Measurements from ENCODE around the gene TRNT1. TPM values are rescaled to one million over a fixed set of nuclear protein-coding genes. Genes with fewer than 3 reads are reported as not detected.
A peak's percentile ranks its signal among the peaks of the same experiment; 100 is the strongest.

The TRNT1 gene
- total RNA-seq, 3 donors from 2014 or later (not counting 1 experiment from before 2014, with no cell fraction given): 33.3 to 41.9 (median 36.6) TPM

DNA sequence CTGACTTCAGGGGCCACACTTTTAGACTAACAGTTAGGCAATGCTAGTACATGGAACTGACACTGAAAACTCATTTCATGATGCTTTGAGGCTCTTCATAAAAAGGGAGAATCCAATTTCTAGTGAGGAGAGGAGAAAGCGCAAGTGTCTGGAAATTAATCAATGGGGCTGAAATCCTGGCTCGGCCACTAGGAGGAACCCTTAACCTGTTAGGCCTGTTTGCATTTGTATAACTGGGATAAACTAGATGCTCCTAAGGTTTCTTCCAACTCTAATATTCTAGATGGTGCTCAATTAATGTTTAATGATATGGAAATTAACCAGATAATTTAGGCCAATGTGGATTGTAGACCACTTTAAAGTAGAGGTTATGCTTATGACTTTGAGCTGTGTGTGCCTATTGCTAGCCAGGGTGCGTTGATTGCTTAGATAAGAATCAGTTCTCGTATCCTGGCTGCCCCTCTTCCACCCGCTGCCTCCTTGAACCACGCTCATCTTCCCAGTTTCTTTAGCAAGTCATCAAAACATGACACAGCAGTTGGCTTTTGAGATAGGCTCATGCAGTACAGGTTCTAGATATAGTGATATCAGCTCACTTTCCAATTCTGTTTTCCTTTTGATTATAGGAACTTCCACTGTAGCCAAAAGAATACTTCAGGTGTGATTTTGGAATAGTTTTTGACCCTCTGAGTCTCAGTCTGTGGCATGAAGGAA lies 69.6 kb downstream of the TRNT1 start:
- Mint-ChIP-seq H3K4me3 (no peak overlapping the region), H3K4me1 (peaks cover 29 to 35% of the 10 kb centered on the region in 2 donors), H3K27me3 (ENCODE audit: low read depth in 2 of 2) (no peaks in the 10 kb centered on the region), H3K36me3 (no peaks in the 10 kb centered on the region), H3K9me3 (no peaks in the 10 kb centered on the region), H3K27ac (no peak overlapping the region)
- H3K27ac ChIP-seq (ENCODE audit: low read length): no peak overlapping the region
- H3K27me3 ChIP-seq (ENCODE audit: control insufficient read depth, insufficient read depth, low read length): no peaks in the 10 kb centered on the region
- no peak for DNase-seq
- no peaks in the 10 kb centered on the region for H3K36me3 ChIP-seq (ENCODE audit: control insufficient read depth, insufficient read depth, low read length)
- H3K9me3 ChIP-seq (ENCODE audit: control insufficient read depth, insufficient read depth, low read length): no peaks in the 10 kb centered on the region
- WGBS (ENCODE audit: insufficient coverage): 67% methylated on average over 6 of the region's 6 CpGs
- no peak overlapping the region for H3K4me3 ChIP-seq (ENCODE audit: low read length)
- H3K4me1 ChIP-seq (ENCODE audit: control insufficient read depth, insufficient read depth, low read length): peaks cover 16% of the 10 kb centered on the region
- TF ChIP-seq, protein P1, sequence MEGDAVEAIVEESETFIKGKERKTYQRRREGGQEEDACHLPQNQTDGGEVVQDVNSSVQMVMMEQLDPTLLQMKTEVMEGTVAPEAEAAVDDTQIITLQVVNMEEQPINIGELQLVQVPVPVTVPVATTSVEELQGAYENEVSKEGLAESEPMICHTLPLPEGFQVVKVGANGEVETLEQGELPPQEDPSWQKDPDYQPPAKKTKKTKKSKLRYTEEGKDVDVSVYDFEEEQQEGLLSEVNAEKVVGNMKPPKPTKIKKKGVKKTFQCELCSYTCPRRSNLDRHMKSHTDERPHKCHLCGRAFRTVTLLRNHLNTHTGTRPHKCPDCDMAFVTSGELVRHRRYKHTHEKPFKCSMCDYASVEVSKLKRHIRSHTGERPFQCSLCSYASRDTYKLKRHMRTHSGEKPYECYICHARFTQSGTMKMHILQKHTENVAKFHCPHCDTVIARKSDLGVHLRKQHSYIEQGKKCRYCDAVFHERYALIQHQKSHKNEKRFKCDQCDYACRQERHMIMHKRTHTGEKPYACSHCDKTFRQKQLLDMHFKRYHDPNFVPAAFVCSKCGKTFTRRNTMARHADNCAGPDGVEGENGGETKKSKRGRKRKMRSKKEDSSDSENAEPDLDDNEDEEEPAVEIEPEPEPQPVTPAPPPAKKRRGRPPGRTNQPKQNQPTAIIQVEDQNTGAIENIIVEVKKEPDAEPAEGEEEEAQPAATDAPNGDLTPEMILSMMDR (IDR thresholded peaks at IDR 0.05): peak; percentile 18
- intact Hi-C loops (cut with micrococcal nuclease): no loop called here
- no peak for ATAC-seq

Other genes starting within 250 kb of the TRNT1 start
- gene IL5RA, start 16.6 kb upstream of the TRNT1 start, total RNA-seq: 10 to 100 TPM in 1 of 3 donors, under 1 TPM in 1, not detected in 1; 0.34 to 12.4 TPM
- gene CRBN, start 52.8 kb downstream of the TRNT1 start, total RNA-seq: 100 to 1,000 TPM; 126 to 166 (median 139) TPM

Measured in natural killer cell (primary cell).